IPS-18c (cell line): ENCODE data around the gene NDFIP1.
"Not testable (repeated sequence)": the region's sequence is repeated elsewhere in the genome, so short reads cannot be mapped to it uniquely, and the experiment has no call there.

ENCODE experiments used
- H3K4me3 ChIP-seq: 2 replicates; pipeline ENCODE4 v1.7.0; 2013; ENCODE audit warnings: low read depth, mild to moderate bottlenecking, low read length, moderate library complexity; ENCODE audit not compliant: insufficient read depth
- H3K9me3 ChIP-seq: one replicate; pipeline ENCODE4 v1.6.1; 2013; ENCODE audit warnings: mild to moderate bottlenecking, low read length, moderate library complexity; ENCODE audit not compliant: control insufficient read depth, insufficient read depth

The NDFIP1 gene

DNA sequence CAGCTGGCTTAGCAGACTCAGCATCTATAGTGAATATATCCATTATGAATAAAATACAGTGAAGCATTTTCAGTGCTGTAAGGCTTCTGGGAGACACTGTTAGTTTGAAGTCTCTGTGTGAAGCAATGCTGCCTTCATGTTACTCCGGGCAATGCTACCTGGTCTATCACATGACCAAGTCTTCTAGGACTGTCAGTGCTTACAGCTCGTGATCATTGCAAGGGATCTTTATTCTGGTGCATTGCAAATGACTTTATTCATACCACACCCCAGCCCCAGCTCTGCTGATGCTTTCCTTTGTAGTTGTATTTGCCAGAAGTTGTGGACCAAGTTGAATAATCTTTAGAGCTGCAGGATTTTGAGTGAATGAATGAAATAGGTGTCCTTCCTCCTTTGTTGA is 21.9 kb upstream of the NDFIP1 start:
- Histone ChIP-seq H3K4me3 (no peak overlapping the region), H3K9me3 (no peaks in the 10 kb centered on the region)

DNA sequence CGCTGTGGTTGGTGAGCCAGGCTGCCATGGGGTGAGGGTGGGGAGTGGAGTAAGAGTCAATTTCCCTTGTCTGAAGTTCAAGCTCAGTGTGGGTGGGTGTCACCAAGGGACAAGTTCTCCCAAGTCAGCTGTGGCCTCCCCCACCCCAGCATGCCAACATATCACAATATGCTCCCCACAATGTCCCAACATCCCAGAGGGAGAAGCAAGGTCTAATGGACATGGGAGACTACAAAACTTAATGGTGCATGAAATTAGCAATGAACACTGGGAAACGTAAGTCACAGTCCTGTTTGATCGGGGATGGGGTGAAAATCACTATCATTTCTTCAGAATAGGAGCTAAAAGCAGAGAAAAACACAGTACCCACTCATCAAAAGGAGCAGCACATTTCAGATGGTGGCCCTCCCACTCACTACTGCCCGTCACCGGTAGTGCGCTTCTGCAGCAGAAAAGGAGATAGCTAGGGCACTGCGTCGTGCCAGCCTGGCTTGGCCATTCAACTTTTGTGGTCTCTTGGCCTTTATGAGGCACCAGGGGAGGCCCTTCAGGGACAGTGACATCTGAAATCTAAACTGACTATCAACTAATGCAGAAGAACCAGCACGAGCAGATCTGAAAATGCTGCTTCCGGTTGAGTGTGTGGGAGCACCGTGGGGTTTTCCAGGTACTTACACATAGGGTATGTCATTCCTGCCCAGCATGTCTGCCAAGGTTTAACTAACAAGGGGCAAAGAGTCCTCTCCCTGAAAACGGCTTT is 20.5 kb upstream of the NDFIP1 start:
- Histone ChIP-seq H3K9me3 (no peaks in the 10 kb centered on the region), H3K4me3 (no peak overlapping the region)

DNA sequence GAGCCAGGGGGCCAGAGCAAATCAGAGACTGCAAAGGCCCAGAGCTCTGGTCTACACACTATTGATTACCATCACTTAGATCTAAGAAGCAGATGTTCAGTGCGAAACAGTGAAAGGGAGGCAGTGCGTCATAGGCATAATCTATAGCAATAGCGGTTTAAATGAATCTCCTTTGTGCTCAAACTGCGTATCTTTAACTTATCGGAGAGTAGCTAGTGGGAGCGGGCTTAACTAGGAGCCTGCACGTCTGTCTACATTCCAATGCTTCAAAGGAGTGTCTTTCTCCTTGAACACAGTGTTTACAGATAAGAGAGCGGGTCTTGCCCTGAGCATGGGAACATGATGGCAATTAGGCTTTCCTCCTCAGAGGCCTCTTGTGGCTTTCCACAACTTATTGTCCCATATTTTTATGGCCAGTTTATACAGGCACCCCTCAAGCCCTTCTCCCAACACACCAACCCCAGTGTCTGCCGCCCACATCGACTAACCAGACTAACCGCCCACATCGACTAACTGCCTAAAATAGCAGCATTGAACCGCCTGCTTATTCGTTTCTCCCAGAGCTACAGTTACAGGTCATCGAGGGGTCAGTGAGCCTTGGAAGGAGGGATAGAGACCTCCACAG is 19.6 kb upstream of the NDFIP1 start:
- not testable (repeated sequence) for H3K9me3 ChIP-seq, H3K4me3 ChIP-seq

DNA sequence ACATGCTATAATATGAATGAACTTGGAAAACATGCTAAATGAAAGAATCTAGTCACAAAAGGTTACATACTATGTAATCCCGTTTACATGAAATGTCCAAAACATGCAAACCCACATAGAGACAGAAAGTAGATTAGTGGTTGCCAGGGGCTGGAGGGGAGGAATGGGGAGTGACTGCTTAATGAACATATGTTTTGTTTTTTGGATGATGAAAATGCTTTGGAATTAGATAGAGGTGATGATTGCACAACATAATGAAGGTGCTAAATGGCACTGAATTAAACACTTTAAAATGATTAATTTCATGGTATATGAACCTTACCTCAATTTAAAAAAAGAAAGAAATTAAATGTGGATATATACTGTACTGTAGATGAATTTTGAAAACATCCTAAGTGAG is 17.6 kb upstream of the NDFIP1 start:
- Histone ChIP-seq H3K9me3 (no peaks in the 10 kb centered on the region), H3K4me3 (no peak overlapping the region)

DNA sequence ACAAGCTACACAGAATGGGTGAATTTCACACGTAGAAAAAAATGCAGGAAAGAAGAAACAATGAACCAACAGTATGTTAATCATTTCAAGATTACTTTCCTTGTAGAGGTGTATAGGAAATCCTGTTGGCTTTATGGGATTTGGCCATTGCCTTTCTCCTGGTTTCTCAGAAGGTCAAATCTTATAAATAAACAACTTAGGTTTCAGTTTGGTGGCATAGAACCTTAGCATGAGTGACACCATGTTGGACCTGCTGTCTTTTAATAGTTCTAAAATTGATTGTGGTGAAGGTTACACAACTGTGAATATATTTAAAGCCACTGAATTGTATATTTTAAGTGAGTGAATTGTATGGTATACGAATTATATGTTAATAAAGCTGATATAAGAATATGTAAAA is 16.7 kb upstream of the NDFIP1 start:
- H3K4me3 ChIP-seq, result no peak overlapping the region
- H3K9me3 ChIP-seq, result no peaks in the 10 kb centered on the region

DNA sequence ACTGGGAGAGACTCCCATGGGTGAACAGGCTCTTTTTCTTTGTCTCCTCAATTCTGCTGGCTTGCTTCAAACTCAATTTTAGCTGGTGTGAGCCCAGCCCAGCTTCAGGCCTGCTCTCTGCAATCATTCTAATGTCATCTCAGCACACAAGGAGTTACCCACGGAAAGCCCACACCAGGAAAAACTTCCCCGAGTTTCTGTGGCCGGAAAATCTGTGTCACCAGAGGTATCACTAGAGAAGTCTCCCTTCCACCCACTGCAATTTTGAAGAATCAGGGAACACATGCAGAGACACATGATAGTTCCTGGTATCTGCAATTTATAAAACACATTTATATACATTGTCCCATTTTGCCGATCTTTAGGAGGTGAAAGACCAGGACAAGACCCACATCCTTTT is 13.5 kb upstream of the NDFIP1 start:
- Histone ChIP-seq H3K4me3 (no peak overlapping the region), H3K9me3 (no peaks in the 10 kb centered on the region)

DNA sequence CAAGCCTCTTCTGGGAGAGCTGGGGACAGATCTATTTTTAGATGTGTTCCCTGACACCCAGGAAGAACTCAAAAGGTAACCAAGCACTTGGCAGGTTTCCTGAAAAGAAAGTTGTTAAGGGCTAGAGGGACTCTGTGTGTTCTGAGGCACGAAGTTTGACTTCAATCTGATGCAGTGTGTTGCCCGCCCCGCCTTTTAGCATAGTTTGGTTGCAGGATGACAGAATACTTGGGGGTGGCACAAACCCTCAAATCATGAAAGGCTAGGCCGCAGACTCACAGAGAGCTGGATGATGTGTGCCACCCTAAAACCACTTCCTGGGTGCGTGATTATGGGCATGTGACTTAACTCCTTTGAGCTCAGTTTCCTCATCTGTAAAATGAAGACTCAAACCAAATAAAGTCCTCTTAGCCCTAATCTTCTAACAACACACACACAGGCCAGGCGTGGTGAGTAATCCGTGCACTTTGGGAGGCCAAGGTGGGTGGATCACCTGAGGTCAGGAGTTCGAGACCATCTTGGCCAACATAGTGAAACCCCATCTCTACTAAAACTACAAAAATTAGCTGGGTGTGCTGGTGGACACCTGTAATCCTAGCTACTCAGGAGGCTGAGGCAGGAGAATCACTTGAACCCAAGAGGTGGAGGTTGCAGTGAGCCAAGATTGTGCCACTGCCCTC is 12.8 kb upstream of the NDFIP1 start:
- no peaks in the 10 kb centered on the region for H3K9me3 ChIP-seq
- H3K4me3 ChIP-seq, result no peak overlapping the region

DNA sequence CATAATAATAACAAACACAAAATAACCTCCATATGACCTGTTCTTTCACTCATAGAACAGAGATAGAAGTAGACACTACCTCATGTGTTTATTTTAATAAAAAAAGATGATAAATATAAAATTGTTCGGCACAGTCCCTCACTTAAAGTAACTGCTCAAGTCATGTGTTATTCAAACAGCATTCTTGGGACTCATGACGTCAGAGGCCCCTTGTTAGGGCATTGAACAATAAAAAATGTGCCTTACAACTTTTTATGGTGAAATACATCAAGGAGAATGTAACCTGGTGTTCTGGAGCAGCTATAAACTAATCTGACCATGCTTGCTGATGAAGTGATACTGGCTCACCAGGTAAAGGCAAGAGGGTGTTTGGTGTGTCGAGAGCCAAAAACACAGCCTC is 12.2 kb upstream of the NDFIP1 start:
- H3K4me3 ChIP-seq, result no peak overlapping the region
- H3K9me3 ChIP-seq, result no peaks in the 10 kb centered on the region

DNA sequence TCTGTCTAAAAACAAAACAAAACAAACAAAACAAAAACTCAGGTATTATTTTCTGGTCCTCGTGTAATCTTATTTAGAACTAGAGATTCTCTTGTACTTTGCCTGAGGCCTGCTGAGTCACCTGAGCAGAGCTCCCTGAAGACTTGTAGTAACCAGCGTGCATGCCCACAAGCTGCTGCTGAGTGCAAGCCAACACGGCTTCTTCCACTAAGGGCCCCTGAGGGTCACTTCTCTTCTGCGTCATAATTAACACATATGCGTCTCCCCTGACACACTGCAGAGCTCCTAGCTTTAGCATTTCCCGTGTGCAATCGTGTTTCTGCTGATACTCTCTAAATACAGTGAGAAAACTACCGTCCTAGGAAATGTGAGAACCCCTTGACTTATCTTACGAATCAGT is 10.9 kb upstream of the NDFIP1 start:
- no peak overlapping the region for H3K4me3 ChIP-seq
- H3K9me3 ChIP-seq, result no peaks in the 10 kb centered on the region

DNA sequence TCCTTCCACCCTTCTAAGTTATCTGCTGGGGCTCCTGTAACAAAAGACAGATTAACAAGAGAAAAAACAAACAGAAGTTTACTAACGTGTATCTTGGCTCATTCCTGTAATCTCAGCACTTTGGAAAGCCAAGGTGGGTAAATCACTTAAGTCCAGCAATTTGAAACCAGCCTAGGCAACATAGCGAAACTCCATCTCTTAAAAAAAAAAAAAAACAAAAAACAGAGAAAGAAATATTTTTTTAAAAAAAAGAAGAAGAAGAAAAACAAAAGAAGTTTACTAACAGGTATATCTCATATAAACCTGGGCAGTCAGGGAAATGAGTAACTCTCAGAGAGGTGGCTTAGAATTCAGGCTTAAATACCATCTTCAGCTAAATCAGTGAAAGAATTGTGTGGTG is 10.3 kb upstream of the NDFIP1 start:
- Histone ChIP-seq H3K9me3 (no peaks in the 10 kb centered on the region), H3K4me3 (no peak overlapping the region)

DNA sequence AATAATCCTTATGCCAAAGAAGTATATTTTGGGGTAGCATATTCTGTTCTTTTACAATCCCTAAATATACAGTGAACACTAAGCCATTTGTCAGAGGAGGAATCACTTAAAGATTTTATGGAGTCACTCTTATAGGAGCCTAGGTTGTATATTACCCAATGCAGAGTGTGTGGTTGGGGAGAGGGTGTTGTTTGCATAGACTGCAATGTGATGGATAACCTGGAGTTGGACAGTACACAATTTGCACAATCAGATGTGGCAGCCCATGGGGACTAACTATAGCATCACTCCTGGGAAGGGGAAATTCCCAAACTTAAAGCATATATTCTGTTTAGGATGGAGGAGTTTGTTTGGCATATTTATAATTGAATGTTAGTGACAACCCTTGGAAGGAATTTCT is 9.6 kb upstream of the NDFIP1 start:
- Histone ChIP-seq H3K4me3 (no peak overlapping the region), H3K9me3 (no peaks in the 10 kb centered on the region)

DNA sequence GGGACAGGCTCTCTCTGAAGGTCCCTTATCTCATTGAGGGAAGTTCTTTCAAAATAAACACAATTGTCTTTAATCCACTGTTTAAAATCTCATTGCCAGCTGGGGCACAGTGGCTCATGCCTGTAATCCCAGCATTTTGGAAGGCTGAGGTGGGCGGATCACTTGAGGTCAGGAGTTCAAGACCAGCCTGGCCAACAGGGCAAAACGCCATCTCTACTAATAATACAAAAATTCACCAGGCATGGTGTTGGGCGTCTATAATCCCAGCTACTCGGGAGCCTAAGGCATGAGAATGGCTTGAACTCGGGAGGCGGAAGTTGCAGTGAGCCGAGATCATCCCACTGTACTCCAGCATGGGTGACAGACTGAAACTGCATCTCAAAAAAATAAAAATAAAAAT is 8.3 kb upstream of the NDFIP1 start:
- no peaks in the 10 kb centered on the region for H3K9me3 ChIP-seq

DNA sequence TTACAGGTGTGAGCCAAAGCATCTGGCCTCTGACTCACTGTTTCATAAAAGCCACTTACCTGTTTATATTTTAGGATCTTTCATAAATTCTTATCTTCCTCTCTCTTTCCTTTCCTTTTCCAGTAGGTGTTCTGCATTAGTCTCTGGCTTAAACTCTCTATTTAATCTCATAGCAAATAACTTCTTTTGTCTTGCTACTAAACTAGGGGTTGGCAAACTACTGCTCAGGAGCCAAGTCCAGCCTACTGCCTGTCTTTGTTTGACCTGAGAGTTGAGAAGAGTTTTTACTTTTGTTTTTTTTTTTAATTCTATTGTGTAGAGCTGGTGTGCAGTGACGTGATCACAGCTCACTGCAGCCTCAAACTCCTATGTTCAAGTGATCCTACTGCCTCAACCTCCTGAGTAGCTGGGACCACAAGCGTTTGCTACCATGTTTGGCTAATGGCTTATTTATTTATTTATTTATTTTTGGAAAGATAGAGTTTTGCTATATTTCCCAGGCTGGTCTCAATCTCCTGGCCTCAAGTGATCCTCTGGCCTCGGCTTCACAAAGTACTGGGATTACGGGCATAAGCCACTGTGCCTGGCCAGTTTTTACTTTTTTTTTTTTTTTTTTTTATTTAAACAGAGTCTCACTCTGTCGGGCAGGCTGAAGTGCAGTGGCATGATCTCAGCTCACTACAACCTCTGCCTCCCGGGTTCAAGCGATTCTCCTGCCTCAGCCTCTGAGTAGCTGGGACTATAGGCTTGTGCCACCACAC is 5.4 kb upstream of the NDFIP1 start:
- Histone ChIP-seq H3K4me3 (no peak overlapping the region), H3K9me3 (no peaks in the 10 kb centered on the region)

More for the DNA sequence above, 8.3 kb upstream of the NDFIP1 start:
- H3K4me3 ChIP-seq, result no peak overlapping the region

DNA sequence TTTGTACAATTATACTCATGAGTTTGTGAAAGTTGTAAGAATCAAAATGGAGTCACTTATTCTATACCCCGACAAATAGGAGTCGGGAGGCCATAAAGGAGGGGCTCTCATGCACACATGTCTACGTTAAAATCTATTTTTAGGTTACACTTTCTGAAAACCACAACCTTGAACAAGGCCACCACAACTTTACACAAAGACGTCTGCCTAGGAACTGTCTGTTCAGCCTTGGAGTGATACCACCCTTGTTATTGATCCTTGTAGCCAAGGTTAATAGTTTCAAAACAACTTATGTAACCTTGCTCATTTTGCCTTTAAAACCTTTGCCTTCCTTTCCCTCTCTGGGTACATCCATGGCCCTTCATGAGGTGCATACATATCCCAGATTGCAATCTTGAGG is 4.1 kb upstream of the NDFIP1 start:
- H3K9me3 ChIP-seq, result no peaks in the 10 kb centered on the region
- no peak overlapping the region for H3K4me3 ChIP-seq

DNA sequence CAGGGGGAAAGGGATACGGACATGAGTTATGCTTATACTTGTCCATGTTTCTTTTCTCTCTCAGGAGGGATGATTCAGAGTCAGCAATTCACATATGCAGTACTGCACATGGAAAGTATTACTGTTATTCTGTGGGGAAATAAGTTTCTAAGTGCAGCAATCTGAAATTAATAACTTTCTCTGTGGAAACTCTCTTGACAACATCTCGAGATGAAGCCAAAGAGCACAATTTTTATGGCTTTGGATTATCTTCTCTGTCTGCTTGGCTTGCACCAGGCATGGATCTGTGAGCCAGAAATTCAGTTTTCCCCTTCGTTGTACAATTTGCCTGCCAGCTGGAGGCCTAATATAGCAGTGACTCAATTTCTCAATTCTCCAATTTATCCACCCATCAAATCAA is 2.5 kb upstream of the NDFIP1 start:
- H3K4me3 ChIP-seq, result no peak overlapping the region

DNA sequence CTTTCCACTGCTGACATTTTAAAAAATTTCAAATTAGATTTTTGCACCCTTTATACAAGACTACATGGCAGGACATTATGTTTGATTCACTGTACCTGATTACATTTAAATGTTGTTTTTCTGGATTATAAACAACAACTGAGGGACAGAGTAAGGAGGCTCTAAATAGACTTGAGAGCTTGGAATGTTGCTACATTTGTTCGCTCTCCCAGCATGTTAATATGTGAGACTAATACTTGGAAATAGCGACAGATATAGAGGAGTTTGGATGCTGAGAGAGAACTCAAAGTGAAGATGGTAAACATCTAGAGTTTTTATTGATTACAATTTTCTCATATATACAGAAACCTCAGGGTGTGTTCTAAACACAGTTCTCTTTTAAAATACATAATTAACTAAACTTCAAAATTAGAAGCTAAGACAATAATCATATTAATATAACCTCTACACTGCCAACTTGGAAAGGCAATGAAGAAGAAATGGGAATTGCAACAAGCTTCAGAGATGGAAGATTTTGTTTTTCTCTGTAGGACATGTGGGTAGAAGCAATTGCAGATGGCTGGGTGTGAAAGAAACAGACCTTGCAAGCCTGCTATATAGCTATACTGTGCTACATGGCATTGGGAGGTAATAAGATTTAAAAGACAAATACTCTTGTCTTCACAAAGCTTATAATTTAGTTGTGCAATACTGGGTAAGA is 1.4 kb upstream of the NDFIP1 start:
- no peaks in the 10 kb centered on the region for H3K9me3 ChIP-seq
- H3K4me3 ChIP-seq, result no peak overlapping the region

More for the DNA sequence above, 2.5 kb upstream of the NDFIP1 start:
- H3K9me3 ChIP-seq, result no peaks in the 10 kb centered on the region

DNA sequence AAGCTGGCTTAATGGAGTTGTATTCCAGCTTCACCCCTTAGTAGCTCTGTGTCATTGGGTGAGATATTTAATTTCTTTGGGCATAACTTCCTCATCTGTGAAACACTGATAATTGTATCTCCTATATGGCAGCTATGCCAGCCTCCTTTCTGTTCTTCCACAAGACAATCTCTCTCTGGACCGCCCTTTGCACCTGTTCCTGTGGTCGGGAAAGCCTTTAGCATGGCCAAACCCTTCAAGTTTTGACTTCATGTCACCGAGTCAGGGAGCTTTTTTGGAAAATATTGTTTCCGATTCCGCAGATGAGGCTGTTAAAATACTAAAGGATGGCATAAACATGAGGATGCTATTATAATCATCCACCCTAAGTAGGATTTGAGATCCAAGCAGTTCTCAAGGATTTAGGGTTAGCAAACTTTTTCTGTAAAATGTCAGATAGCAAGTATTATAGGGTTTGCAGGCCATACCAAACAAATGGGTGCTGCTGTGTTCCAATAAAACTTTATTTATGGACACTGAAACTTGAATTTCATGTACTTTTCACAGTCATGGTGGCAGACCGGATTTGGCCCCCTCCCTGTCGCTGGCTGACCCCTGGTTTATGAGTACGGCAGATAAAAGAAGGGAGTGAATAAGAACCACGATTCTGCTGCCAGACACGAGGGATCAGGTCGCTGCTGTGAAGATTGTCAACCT is 695 bp upstream of the NDFIP1 start:
- Histone ChIP-seq H3K4me3 (peak overlapping the region; percentile 83), H3K9me3 (no peaks in the 10 kb centered on the region)
